Hematopoietic multipotent progenitor cell treated with erythropoietin and hydrocortisone succinate and interleukin-3 and kit ligand, for 15 days (in vitro differentiated cells): ENCODE measurements around the gene ACOT8.

Experiments
- DNase-seq: peaks from one replicate; pipeline ENCODE4 v3.0.0-alpha.2; 2015; ENCODE audit warnings: low spot score

Gene ACOT8

DNA sequence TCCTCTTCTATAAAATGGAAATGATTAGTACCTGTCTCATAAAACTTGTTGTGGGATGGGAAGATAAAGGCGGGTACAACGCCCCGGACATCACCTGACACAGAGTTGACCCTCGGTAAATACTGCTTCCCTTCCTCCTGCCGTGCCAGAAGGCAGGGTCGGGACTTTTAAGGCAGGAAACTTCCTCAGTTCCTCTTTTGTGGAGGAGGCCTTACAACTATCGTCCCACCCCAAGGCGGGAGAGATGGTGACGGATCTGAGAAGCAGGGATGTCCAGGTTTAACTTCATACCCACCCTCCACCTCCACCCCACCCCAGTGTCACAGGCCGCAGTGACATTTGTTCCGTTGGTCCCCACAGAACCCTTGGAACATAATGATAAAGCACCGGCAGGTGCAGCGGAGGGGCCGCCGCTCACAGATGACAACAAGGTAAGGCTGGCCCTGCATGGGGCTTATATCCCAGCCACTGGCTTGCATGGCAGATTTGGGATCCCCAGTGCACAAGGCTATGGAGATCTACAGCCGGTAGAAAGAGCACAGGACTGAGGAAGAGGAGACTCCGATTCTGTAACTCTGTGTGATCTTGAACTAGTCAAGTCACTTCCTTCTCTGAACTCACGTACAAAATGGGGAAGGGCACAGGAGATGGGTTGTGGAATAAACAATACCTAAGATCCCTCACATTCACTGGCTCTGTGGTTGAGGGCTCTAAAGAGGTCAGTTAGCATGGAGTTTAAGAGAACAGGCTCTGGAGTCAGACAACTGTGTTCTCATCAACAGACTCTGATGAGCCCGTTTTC is 64.7 kb downstream of the ACOT8 start:
- DNase-seq, result no peak
